HS-27A (cell line): ENCODE measurements around the gene TSSC4.

Experiments
- DNase-seq: peaks from one replicate; pipeline ENCODE4 v3.0.0-alpha.2; 2012; ENCODE audit warnings: low read depth, missing footprints

The TSSC4 gene

DNA sequence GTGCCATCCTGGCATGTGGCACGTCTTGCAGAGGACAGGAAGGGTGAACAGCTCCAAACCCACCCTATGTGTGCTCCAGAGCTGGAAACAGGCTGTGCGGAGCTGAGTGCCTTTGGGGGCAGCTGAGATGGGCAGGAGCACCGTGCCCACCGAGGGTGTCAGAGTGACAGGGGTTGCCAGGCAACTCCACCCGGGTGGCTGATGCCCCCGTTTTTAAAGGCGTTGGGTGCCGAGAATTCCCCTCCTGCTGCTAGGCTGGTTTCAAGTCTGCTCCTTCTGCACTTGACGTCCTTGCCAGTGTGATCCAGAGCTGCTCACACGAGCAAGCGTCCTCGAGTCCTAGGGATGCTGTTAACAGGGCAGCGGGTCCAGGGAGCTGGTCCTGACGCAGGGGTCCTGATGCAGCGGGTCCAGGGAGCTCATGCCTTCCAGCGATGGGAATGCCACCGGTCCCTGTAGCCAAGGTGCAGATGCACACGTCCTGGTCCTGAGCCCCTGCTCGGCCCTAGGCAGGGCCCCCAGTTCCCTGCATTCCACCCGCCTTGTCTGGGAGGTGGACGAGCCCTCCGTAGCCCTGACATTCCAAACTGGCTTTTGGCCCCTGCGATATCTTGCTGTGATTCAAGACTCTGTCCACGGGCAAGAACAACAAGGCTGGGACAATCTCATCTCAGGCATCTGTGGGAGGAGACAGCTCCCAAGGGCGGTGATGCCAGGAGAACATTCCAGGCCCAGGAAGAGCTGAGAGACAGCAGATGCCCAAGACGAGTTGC, 49.2 kb downstream of the TSSC4 start:
- no peak for DNase-seq

DNA sequence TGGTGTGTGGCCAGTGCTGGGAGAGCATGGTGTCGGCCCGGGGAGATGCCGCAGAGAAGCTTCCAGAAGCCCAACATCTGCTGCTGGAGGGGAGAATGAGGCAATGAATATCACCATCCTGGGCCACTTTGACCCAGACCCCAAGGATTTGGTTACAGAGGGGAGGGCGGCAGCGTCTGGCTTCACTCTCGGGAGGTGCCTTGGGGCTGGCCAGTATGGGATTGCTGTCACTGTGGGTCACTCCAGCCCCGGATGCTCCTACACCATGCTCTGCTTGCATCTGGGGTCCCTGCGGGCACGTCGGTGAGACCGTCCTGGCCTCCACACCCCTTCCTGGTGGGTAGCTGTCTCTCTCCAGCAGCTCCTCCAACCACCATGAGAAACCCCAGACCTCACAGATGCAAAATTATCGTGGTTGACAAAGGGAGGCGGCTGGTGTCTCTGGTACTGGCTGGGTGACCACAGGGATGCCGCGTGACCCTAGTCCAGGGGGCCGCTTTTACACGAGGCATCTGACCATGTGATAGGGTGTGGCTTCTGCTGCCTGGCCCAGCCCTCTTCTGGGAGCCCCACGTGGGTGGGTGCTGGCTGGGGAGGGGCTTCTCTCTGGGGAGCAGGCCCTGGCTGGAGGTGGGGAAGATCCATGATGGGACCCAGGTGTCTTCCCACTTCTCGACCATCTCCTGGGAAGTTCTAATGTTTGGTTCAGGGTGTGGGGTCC, 49.9 kb downstream of the TSSC4 start:
- DNase-seq, result no peak

GRCh38 chr11:2451336-2451735, 50.8 kb downstream of the TSSC4 start:
- DNase-seq, result no peak

DNA sequence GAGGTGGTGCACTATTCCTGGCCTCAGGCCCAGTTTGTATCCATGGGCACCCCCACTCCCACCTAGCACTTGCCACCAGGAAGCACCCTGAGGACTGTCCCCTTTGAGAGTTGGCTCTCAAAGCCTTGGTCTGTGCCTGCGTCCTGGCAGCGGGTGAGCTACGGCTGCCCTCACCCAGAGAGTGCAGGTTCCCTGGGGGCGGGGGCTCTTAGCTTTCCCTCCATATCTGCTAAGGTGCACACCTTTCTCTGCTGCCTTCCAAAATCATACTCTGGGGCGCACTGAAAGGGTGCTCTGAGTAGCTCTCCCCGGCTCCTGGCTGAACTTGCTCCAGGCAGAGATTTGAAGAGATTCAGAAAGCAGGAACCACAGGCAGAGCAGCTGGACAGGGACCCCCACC, 51.4 kb downstream of the TSSC4 start:
- no peak for DNase-seq

GRCh38 chr11:2452321-2453012, 51.9 kb downstream of the TSSC4 start:
- no peak for DNase-seq

- no peak for DNase-seq
These were observed 52.9 kb downstream of the TSSC4 start for GRCh38 chr11:2453436-2453835.
